HPDE6-E6E7 (cell line): ENCODE measurements around the gene ZNF791.
"Not testable (repeated sequence)": the region's sequence is repeated elsewhere in the genome, so short reads cannot be mapped to it uniquely, and the experiment has no call there.

Source experiments
- DNase-seq: peaks from one replicate; pipeline ENCODE4 v3.0.0; 2011; ENCODE audit warnings: missing footprints; ENCODE audit errors: extremely low spot score

Gene ZNF791

GRCh38 chr19:12667731-12668302 lies 57.1 kb downstream of the ZNF791 start:
- no peak for DNase-seq

GRCh38 chr19:12668346-12668745 lies 57.6 kb downstream of the ZNF791 start:
- no peak for DNase-seq

GRCh38 chr19:12668932-12669269 lies 58.2 kb downstream of the ZNF791 start:
- DNase-seq = peak; percentile 66

GRCh38 chr19:12669270-12670158 lies 58.8 kb downstream of the ZNF791 start:
- peak; percentile 67 for DNase-seq

- no peak for DNase-seq
These were observed 59.6 kb downstream of the ZNF791 start for GRCh38 chr19:12670159-12670928.

GRCh38 chr19:12672744-12673143 lies 62.0 kb downstream of the ZNF791 start:
- DNase-seq = no peak

GRCh38 chr19:12675399-12675798 lies 64.7 kb downstream of the ZNF791 start:
- no peak for DNase-seq

GRCh38 chr19:12675940-12676339 lies 65.2 kb downstream of the ZNF791 start:
- no peak for DNase-seq

GRCh38 chr19:12676384-12676792 lies 65.7 kb downstream of the ZNF791 start:
- peak; percentile 71 for DNase-seq

GRCh38 chr19:12676928-12677327 lies 66.2 kb downstream of the ZNF791 start:
- no peak for DNase-seq

- not testable (repeated sequence) for DNase-seq
These were observed 67.3 kb downstream of the ZNF791 start for GRCh38 chr19:12678039-12678438.

- no peak for DNase-seq
These were observed 69.3 kb downstream of the ZNF791 start for GRCh38 chr19:12680034-12680433.

- DNase-seq = peak; percentile 89
These were observed 70.6 kb downstream of the ZNF791 start, which contains the start of gene DHPS for GRCh38 chr19:12681074-12681987. TSS of gene DHPS (minus strand) at chr19:12681880. CDS start at chr19:12681766, 114 bp downstream.
